Spinal cord (tissue), 10 donors: Measurements from ENCODE around the gene SMG6. TPM values are rescaled to one million over a fixed set of nuclear protein-coding genes. Genes with fewer than 3 reads are reported as not detected.
A peak's percentile ranks its signal among the peaks of the same experiment; 100 is the strongest.

Source experiments
- DNase-seq, 6 donors: peaks; one replicate each; pipeline versions ENCODE4 v3.0.0 to v3.0.0-alpha.2; 2013 to 2015; ENCODE audit warnings: low spot score in 6 of 6, low read depth in 4 of 6
- H3K27ac ChIP-seq: one replicate; pipeline ENCODE4 v1.5.1; 2013; ENCODE audit warnings: low read depth, low read length, control low read depth
- H3K27me3 ChIP-seq: one replicate; pipeline ENCODE4 v1.6.1; 2013; ENCODE audit warnings: low read length; ENCODE audit not compliant: control insufficient read depth, insufficient read depth
- H3K36me3 ChIP-seq: one replicate; pipeline ENCODE4 v1.6.1; 2013; ENCODE audit warnings: low read length; ENCODE audit not compliant: control insufficient read depth, insufficient read depth
- H3K4me1 ChIP-seq: one replicate; pipeline ENCODE4 v1.6.1; 2013; ENCODE audit warnings: low read length; ENCODE audit not compliant: control insufficient read depth, insufficient read depth
- H3K4me3 ChIP-seq: one replicate; pipeline ENCODE4 v1.5.1; 2013; ENCODE audit warnings: low read depth, low read length, control low read depth
- H3K9me3 ChIP-seq: one replicate; pipeline ENCODE4 v1.6.1; 2013; ENCODE audit warnings: low read length; ENCODE audit not compliant: control insufficient read depth, insufficient read depth
- WGBS: methylation state at CpG from one replicate; pipeline ENCODE4 v1.1.5; 2013; ENCODE audit warnings: missing lambda C conversion rate; ENCODE audit not compliant: insufficient coverage; 5-methylcytosine and 5-hydroxymethylcytosine counted together
- polyA plus RNA-seq, 2 donors: library from polyadenylated mRNA; unstranded; fragments of 120-200 nt; gene quantifications; one replicate each; pipeline ENCODE4 v1.2.1, GENCODE V29; 2013; ENCODE audit not compliant: insufficient read length in 2 of 2
- total RNA-seq, 2 donors: library from RNA; depleted of rRNA in 1 of 2; stranded (reverse); fragments of 120-200 nt in 1 of 2; fragments of >200 nt in 1 of 2; gene quantifications; one replicate each; pipeline versions ENCODE4 v1.2.3 to v1.2.4, GENCODE V29; 2013 to 2014
- donor health status: healthy.

The SMG6 gene
- total and polyA plus RNA-seq, 4 donors, result 26.4 to 46.3 (median 37.3) TPM

- Histone ChIP-seq H3K9me3 (no peaks in the 10 kb centered on the region), H3K4me3 (no peak overlapping the region), H3K27me3 (no peaks in the 10 kb centered on the region), H3K36me3 (peaks cover 3% of the 10 kb centered on the region), H3K4me1 (peaks cover 17% of the 10 kb centered on the region), H3K27ac (no peak overlapping the region)
- DNase-seq, result no peak
- WGBS, result 100% methylated on average over 2 of the region's 6 CpGs
These were observed 178.5 kb downstream of the SMG6 start for GRCh38 chr17:2125013-2125535.

- no peak overlapping the region for H3K4me3 ChIP-seq
- no peaks in the 10 kb centered on the region for H3K9me3 ChIP-seq
- no CpG with 5 or more reads among the region's 6 CpGs for WGBS
- no peak for DNase-seq
- peaks cover 17% of the 10 kb centered on the region for H3K4me1 ChIP-seq
- H3K36me3 ChIP-seq, result peaks cover 8% of the 10 kb centered on the region
- peak overlapping the region; percentile 78 for H3K27ac ChIP-seq
- no peaks in the 10 kb centered on the region for H3K27me3 ChIP-seq
These were observed 179.2 kb downstream of the SMG6 start for GRCh38 chr17:2124391-2124790.

- no peak overlapping the region for H3K4me3 ChIP-seq
- peak in 3 of 6 donors; percentile 22 to 62 (median 42) for DNase-seq
- peaks cover 8% of the 10 kb centered on the region for H3K36me3 ChIP-seq
- no peaks in the 10 kb centered on the region for H3K27me3 ChIP-seq
- 88% methylated on average over 1 of the region's 7 CpGs for WGBS
- H3K9me3 ChIP-seq, result no peaks in the 10 kb centered on the region
- peak overlapping the region; percentile 78 for H3K27ac ChIP-seq
- peaks cover 17% of the 10 kb centered on the region for H3K4me1 ChIP-seq
These were observed 180.0 kb downstream of the SMG6 start for GRCh38 chr17:2123375-2124251.

- Histone ChIP-seq H3K4me3 (no peak overlapping the region), H3K4me1 (peaks cover 17% of the 10 kb centered on the region), H3K9me3 (no peaks in the 10 kb centered on the region), H3K27ac (peak overlapping the region; percentile 78), H3K27me3 (no peaks in the 10 kb centered on the region), H3K36me3 (peaks cover 5% of the 10 kb centered on the region)
- DNase-seq, result peak in 5 of 6 donors; percentile 42 to 86 (median 47)
- WGBS, result 17% methylated on average over 15 of the region's 16 CpGs
These were observed 180.8 kb downstream of the SMG6 start for GRCh38 chr17:2122641-2123302.

GRCh38 chr17:2120586-2121335 lies 182.8 kb downstream of the SMG6 start:
- DNase-seq, result no peak
- Histone ChIP-seq H3K27ac (no peak overlapping the region), H3K27me3 (no peaks in the 10 kb centered on the region), H3K36me3 (peaks cover 5% of the 10 kb centered on the region), H3K9me3 (no peaks in the 10 kb centered on the region), H3K4me3 (no peak overlapping the region), H3K4me1 (peaks cover 17% of the 10 kb centered on the region)
- 92% methylated on average over 3 of the region's 8 CpGs for whole genome bisulfite sequencing

- H3K4me1 ChIP-seq, result no peaks in the 10 kb centered on the region
- H3K36me3 ChIP-seq, result no peaks in the 10 kb centered on the region
- DNase-seq, result no peak
- whole genome bisulfite sequencing, result 91% methylated on average over 5 of the region's 6 CpGs
- H3K27me3 ChIP-seq, result no peaks in the 10 kb centered on the region
- no peak overlapping the region for H3K27ac ChIP-seq
- no peak overlapping the region for H3K4me3 ChIP-seq
- no peaks in the 10 kb centered on the region for H3K9me3 ChIP-seq
These were observed 190.3 kb downstream of the SMG6 start for GRCh38 chr17:2113279-2113622.

GRCh38 chr17:2111691-2112090 lies 191.9 kb downstream of the SMG6 start:
- no peaks in the 10 kb centered on the region for H3K9me3 ChIP-seq
- H3K4me3 ChIP-seq, result no peak overlapping the region
- peak in 1 of 6 donors; percentile 36 for DNase-seq
- H3K36me3 ChIP-seq, result no peaks in the 10 kb centered on the region
- H3K4me1 ChIP-seq, result peaks cover 6% of the 10 kb centered on the region
- H3K27ac ChIP-seq, result peak overlapping the region; percentile 47
- 91% methylated on average over 3 of the region's 5 CpGs for WGBS
- H3K27me3 ChIP-seq, result no peaks in the 10 kb centered on the region

- H3K27me3 ChIP-seq, result no peaks in the 10 kb centered on the region
- H3K27ac ChIP-seq, result no peak overlapping the region
- DNase-seq, result no peak
- peaks cover 6% of the 10 kb centered on the region for H3K4me1 ChIP-seq
- H3K4me3 ChIP-seq, result no peak overlapping the region
- WGBS, result no CpG with 5 or more reads among the region's 6 CpGs
- H3K9me3 ChIP-seq, result no peaks in the 10 kb centered on the region
- no peaks in the 10 kb centered on the region for H3K36me3 ChIP-seq
These were observed 193.1 kb downstream of the SMG6 start for GRCh38 chr17:2110436-2110835.

- H3K4me1 ChIP-seq, result peaks cover 6% of the 10 kb centered on the region
- H3K4me3 ChIP-seq, result no peak overlapping the region
- no peaks in the 10 kb centered on the region for H3K9me3 ChIP-seq
- H3K27ac ChIP-seq, result no peak overlapping the region
- peaks cover 3% of the 10 kb centered on the region for H3K36me3 ChIP-seq
- 96% methylated on average over 7 of the region's 8 CpGs for WGBS
- H3K27me3 ChIP-seq, result no peaks in the 10 kb centered on the region
- DNase-seq, result no peak
These were observed 195.4 kb downstream of the SMG6 start for GRCh38 chr17:2108170-2108569.
